ENCODE results near the gene NFASC.

DNA sequence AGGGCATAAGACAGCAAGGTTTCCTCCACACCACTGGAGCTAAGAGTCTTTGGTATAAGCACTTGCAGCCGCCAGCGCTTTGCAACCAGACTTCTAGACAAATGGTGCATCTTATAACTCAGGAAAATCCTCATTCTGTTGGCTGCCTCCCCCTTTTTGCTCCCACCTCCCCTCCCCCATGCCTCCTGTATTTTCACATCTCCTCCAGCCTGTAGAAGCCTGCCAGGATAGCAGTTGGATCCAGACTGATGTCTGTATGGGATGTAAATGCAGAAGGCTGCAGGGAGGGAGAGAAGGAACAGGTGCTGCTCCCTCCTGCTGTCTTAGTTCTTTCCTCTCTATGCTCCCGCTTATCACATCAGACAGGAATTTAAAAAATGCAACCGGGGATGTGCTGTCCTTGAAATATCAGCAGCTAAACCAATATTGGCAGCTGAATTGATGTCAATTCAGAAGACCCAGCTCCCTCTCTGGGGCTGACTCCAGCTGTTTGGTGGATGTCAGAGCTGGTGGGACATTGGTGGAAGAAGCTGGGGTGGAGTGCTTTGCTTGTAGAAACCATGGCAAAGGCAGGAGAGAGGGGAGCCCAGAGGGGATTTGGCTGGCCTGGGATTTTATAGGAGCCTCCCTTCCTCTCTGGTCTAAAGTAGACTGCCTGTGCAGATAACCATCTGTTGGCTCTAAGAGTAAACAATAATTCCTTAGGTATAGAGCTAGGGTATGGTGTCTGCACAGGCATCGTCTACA is 53.5 kb downstream of the NFASC start:
- TF ChIP-seq, protein P1, sequence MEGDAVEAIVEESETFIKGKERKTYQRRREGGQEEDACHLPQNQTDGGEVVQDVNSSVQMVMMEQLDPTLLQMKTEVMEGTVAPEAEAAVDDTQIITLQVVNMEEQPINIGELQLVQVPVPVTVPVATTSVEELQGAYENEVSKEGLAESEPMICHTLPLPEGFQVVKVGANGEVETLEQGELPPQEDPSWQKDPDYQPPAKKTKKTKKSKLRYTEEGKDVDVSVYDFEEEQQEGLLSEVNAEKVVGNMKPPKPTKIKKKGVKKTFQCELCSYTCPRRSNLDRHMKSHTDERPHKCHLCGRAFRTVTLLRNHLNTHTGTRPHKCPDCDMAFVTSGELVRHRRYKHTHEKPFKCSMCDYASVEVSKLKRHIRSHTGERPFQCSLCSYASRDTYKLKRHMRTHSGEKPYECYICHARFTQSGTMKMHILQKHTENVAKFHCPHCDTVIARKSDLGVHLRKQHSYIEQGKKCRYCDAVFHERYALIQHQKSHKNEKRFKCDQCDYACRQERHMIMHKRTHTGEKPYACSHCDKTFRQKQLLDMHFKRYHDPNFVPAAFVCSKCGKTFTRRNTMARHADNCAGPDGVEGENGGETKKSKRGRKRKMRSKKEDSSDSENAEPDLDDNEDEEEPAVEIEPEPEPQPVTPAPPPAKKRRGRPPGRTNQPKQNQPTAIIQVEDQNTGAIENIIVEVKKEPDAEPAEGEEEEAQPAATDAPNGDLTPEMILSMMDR (IDR thresholded peaks at IDR 0.05): no peak
- TF ChIP-seq POLR2AphosphoS5 (IDR thresholded peaks at IDR 0.05) (no peak), POLR2A (IDR thresholded peaks at IDR 0.05) (no peak)

Data from suprapubic skin (tissue), 4 donors.